DND-41 (cell line): Measurements from ENCODE around the gene DDIT3.

Experiments
- ATAC-seq: fragments of 200-7000 bp; cut with Tn5 transposase; 3 replicates; pipeline ENCODE4 v1.9.1; 2021; ENCODE audit warnings: low read depth; ENCODE audit not compliant: insufficient read depth
- DNase-seq: peaks from one replicate; pipeline ENCODE4 v3.0.0-alpha.2; 2020
- H2AFZ ChIP-seq: 2 replicates; pipeline ENCODE4 v1.6.0; 2012; ENCODE audit warnings: low read depth, low read length
- H3K27ac ChIP-seq: 2 replicates; pipeline ENCODE4 v1.5.1; 2012; ENCODE audit warnings: low read length, inconsistent platforms
- H3K27me3 ChIP-seq: fragments of 200-600 bp; sonication (generic); 2 replicates; pipeline ENCODE4 v1.6.0; 2012; ENCODE audit warnings: low read length, mild to moderate bottlenecking, inconsistent platforms; ENCODE audit not compliant: insufficient read depth, poor library complexity
- H3K36me3 ChIP-seq: 2 replicates; pipeline ENCODE4 v1.5.1; 2012; ENCODE audit warnings: low read length, inconsistent platforms; ENCODE audit not compliant: insufficient read depth
- H3K4me1 ChIP-seq: 2 replicates; pipeline ENCODE4 v1.5.1; 2012; ENCODE audit warnings: mild to moderate bottlenecking, low read length; ENCODE audit not compliant: insufficient read depth
- H3K4me2 ChIP-seq: 2 replicates; pipeline ENCODE4 v1.6.0; 2012; ENCODE audit warnings: mild to moderate bottlenecking, moderate library complexity, low read length, inconsistent platforms; ENCODE audit not compliant: insufficient read depth
- H3K4me3 ChIP-seq, 2 experiments: fragments of 200-600 bp in 1 of 2; shearing (Covaris generic) in 1 of 2; 2 replicates each; pipeline ENCODE4 v1.5.1; 2012 to 2016; ENCODE audit warnings: inconsistent platforms in 2 of 2, low read length in 2 of 2, mild to moderate bottlenecking in 2 of 2, low read depth in 1 of 2, moderate library complexity in 1 of 2
- H3K79me2 ChIP-seq: 2 replicates; pipeline ENCODE4 v1.6.0; 2012; ENCODE audit warnings: low read length, inconsistent platforms; ENCODE audit not compliant: insufficient read depth
- H3K9ac ChIP-seq: 2 replicates; pipeline ENCODE4 v1.6.0; 2012; ENCODE audit warnings: low read depth, mild to moderate bottlenecking, inconsistent platforms, low read length, moderate library complexity
- H3K9me3 ChIP-seq: 2 replicates; pipeline ENCODE4 v1.5.1; 2012; ENCODE audit warnings: low read length, moderate library complexity, mild to moderate bottlenecking, inconsistent platforms; ENCODE audit not compliant: insufficient read depth, severe bottlenecking
- H4K20me1 ChIP-seq: 2 replicates; pipeline ENCODE4 v1.6.0; 2012; ENCODE audit warnings: low read length; ENCODE audit not compliant: insufficient read depth
- EZH2 ChIP-seq: IDR thresholded peaks from 3 replicates; pipeline ENCODE4 v1.6.1; 2012; ENCODE audit warnings: borderline replicate concordance, low read depth, mild to moderate bottlenecking, moderate library complexity, low read length, inconsistent platforms; ENCODE audit not compliant: severe bottlenecking
- TF ChIP-seq, protein P1 (sequence below): IDR thresholded peaks from 2 replicates; pipeline ENCODE4 v1.5.1; 2012; ENCODE audit warnings: borderline replicate concordance, low read length, moderate library complexity, mild to moderate bottlenecking; ENCODE audit not compliant: poor library complexity, severe bottlenecking; ENCODE audit errors: extremely low read depth

Gene DDIT3

DNA sequence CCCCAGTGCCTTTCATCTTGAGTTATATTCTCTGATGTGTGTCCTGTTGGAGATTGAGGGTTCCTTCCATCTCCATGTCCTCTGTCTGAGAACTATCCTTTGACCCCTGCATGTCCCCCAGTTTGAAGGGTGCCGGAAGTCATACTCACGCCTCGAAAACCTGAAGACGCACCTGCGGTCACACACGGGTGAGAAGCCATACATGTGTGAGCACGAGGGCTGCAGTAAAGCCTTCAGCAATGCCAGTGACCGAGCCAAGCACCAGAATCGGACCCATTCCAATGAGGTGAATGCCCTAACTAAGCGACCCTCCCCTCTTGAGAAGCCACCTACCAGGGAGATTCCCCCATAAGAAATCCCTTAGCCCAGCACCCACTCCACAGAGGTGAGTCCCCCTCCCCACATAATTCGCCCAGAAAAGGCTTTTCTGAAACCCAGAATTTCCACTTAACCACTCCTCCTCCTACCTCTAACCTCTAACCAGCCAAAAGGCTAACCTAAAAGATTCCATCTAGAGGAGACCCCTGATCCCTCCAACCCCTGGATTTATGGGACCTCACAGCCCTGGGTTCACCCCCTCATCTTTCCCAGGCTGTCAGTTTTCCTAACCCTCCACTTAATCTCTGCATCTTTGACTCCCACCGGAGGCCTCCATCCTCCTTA, 53.0 kb downstream of the DDIT3 start:
- Histone ChIP-seq H3K4me1 (peaks cover 7% of the 10 kb centered on the region), H3K79me2 (no peaks in the 10 kb centered on the region), H3K36me3 (peaks cover 5% of the 10 kb centered on the region), H3K4me2 (no peak overlapping the region), H3K9me3 (no peaks in the 10 kb centered on the region), H3K9ac (no peak overlapping the region), H3K4me3 (no peak overlapping the region), H2AFZ (no peak overlapping the region), H3K27me3 (no peaks in the 10 kb centered on the region), H3K27ac (no peak overlapping the region), H4K20me1 (no peaks in the 10 kb centered on the region)
- ATAC-seq = no peak
- DNase-seq = no peak
- TF ChIP-seq, protein P1, sequence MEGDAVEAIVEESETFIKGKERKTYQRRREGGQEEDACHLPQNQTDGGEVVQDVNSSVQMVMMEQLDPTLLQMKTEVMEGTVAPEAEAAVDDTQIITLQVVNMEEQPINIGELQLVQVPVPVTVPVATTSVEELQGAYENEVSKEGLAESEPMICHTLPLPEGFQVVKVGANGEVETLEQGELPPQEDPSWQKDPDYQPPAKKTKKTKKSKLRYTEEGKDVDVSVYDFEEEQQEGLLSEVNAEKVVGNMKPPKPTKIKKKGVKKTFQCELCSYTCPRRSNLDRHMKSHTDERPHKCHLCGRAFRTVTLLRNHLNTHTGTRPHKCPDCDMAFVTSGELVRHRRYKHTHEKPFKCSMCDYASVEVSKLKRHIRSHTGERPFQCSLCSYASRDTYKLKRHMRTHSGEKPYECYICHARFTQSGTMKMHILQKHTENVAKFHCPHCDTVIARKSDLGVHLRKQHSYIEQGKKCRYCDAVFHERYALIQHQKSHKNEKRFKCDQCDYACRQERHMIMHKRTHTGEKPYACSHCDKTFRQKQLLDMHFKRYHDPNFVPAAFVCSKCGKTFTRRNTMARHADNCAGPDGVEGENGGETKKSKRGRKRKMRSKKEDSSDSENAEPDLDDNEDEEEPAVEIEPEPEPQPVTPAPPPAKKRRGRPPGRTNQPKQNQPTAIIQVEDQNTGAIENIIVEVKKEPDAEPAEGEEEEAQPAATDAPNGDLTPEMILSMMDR = no peak
- TF ChIP-seq EZH2 = no peak
